ENCODE results near the gene TIMD4. TPM values are rescaled to one million over a fixed set of nuclear protein-coding genes. Genes with fewer than 3 reads are reported as not detected.
"Not testable (repeated sequence)": the region's sequence is repeated elsewhere in the genome, so short reads cannot be mapped to it uniquely, and the experiment has no call there.

Gene TIMD4
- total and polyA plus RNA-seq, 2 donors (not counting 1 experiment from before 2014, with no cell fraction given): not detected

GRCh38 chr5:156949424-156949823, 13.6 kb downstream of the TIMD4 start:
- no peak overlapping the region for H3K27ac ChIP-seq (ENCODE audit: insufficient read depth, low read length)
- H4K20me1 ChIP-seq (ENCODE audit: control insufficient read depth, extremely low read depth, insufficient read depth, low read length): no peaks in the 10 kb centered on the region
- no peak overlapping the region for H2AFZ ChIP-seq (ENCODE audit: low read length)
- no peak overlapping the region for H3K9ac ChIP-seq (ENCODE audit: insufficient read depth, low read length)
- no peak for DNase-seq (ENCODE audit: low read depth in 2 of 2)
- H3K9me3 ChIP-seq (ENCODE audit: control insufficient read depth, insufficient read depth, low read depth, low read length): no peaks in the 10 kb centered on the region
- TF ChIP-seq EZH2 (IDR thresholded peaks at IDR 0.05; ENCODE audit: low read length, missing control alignments): no peak
- TF ChIP-seq, protein P1, sequence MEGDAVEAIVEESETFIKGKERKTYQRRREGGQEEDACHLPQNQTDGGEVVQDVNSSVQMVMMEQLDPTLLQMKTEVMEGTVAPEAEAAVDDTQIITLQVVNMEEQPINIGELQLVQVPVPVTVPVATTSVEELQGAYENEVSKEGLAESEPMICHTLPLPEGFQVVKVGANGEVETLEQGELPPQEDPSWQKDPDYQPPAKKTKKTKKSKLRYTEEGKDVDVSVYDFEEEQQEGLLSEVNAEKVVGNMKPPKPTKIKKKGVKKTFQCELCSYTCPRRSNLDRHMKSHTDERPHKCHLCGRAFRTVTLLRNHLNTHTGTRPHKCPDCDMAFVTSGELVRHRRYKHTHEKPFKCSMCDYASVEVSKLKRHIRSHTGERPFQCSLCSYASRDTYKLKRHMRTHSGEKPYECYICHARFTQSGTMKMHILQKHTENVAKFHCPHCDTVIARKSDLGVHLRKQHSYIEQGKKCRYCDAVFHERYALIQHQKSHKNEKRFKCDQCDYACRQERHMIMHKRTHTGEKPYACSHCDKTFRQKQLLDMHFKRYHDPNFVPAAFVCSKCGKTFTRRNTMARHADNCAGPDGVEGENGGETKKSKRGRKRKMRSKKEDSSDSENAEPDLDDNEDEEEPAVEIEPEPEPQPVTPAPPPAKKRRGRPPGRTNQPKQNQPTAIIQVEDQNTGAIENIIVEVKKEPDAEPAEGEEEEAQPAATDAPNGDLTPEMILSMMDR (conservative IDR thresholded peaks at IDR 0.05 in 1 of 2, IDR thresholded peaks at IDR 0.05 in 1 of 2; ENCODE audit: low read depth in 1 of 2, low read length in 2 of 2): no peak
- H3K36me3 ChIP-seq (ENCODE audit: control insufficient read depth, insufficient read depth, low read length): no peaks in the 10 kb centered on the region
- H3K79me2 ChIP-seq (ENCODE audit: control insufficient read depth, insufficient read depth, low read length): no peaks in the 10 kb centered on the region
- H3K4me2 ChIP-seq (ENCODE audit: extremely low read depth, insufficient read depth, low read length): no peak overlapping the region
- no peaks in the 10 kb centered on the region for H3K4me1 ChIP-seq (ENCODE audit: control insufficient read depth, extremely low read depth, insufficient read depth, low read length)
- H3K27me3 ChIP-seq (ENCODE audit: control insufficient read depth, insufficient read depth, low read length): no peaks in the 10 kb centered on the region
- no peak overlapping the region for H3K4me3 ChIP-seq (replicated peaks in 1 of 4; ENCODE audit: control extremely low read depth in 1 of 4, insufficient read depth in 1 of 4, low read depth in 3 of 4, low read length in 4 of 4)

DNA sequence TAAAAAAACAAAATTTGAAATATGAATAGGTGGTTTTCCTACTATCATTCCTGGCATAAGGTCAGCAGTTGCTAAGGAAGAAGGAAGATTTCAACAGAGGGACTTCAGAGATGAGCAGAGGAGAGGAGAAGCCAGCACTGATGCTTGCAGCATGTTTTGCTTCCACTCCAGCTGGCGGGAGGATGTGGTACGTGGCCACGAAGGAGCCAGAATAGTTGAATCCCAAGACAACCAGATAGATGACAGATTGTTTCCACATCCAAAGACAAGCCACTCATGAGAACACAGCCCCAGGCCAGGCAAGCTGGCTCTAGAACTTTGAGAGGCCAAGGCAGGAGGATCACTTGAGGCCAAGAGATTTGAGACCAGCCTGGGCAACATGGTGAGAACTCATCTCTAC, 15.1 kb downstream of the TIMD4 start:
- H2AFZ ChIP-seq (ENCODE audit: low read length): no peak overlapping the region
- H3K4me1 ChIP-seq (ENCODE audit: control insufficient read depth, extremely low read depth, insufficient read depth, low read length): no peaks in the 10 kb centered on the region
- H3K4me2 ChIP-seq (ENCODE audit: extremely low read depth, insufficient read depth, low read length): no peak overlapping the region
- H3K9me3 ChIP-seq (ENCODE audit: control insufficient read depth, insufficient read depth, low read depth, low read length): no peaks in the 10 kb centered on the region
- no peak overlapping the region for H3K9ac ChIP-seq (ENCODE audit: insufficient read depth, low read length)
- no peak for TF ChIP-seq EZH2 (IDR thresholded peaks at IDR 0.05; ENCODE audit: low read length, missing control alignments)
- TF ChIP-seq, protein P1 (conservative IDR thresholded peaks at IDR 0.05 in 1 of 2, IDR thresholded peaks at IDR 0.05 in 1 of 2; ENCODE audit: low read depth in 1 of 2, low read length in 2 of 2): no peak
- H4K20me1 ChIP-seq (ENCODE audit: control insufficient read depth, extremely low read depth, insufficient read depth, low read length): no peaks in the 10 kb centered on the region
- no peak overlapping the region for H3K4me3 ChIP-seq (replicated peaks in 1 of 4; ENCODE audit: control extremely low read depth in 1 of 4, insufficient read depth in 1 of 4, low read depth in 3 of 4, low read length in 4 of 4)
- H3K36me3 ChIP-seq (ENCODE audit: control insufficient read depth, insufficient read depth, low read length): no peaks in the 10 kb centered on the region
- no peaks in the 10 kb centered on the region for H3K27me3 ChIP-seq (ENCODE audit: control insufficient read depth, insufficient read depth, low read length)
- no peaks in the 10 kb centered on the region for H3K79me2 ChIP-seq (ENCODE audit: control insufficient read depth, insufficient read depth, low read length)
- H3K27ac ChIP-seq (ENCODE audit: insufficient read depth, low read length): no peak overlapping the region
- DNase-seq (ENCODE audit: low read depth in 2 of 2): no peak

DNA sequence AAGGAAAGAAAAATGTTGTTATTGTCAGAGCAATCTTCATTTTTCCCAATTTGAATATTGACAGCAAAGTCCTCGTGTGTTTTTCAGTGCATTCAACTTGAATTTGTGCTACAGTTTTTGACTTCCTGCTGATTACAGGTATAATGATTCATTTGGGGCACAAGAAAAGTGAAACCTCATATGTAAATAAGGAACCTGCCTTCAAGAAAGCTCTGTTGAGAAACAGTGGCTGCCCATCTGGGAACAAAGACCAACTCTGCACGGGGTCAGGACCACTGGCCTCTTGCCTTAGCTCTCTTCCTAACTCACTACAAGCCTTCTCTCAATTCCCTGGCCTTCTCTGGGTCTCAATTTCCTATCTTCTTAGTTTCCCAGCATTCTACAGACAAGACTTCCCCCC, 21.0 kb downstream of the TIMD4 start:
- Histone ChIP-seq H3K4me3 (replicated peaks in 1 of 4; ENCODE audit: control extremely low read depth in 1 of 4, insufficient read depth in 1 of 4, low read depth in 3 of 4, low read length in 4 of 4) (no peak overlapping the region), H3K27ac (ENCODE audit: insufficient read depth, low read length) (no peak overlapping the region), H3K4me1 (ENCODE audit: control insufficient read depth, extremely low read depth, insufficient read depth, low read length) (no peaks in the 10 kb centered on the region), H3K9ac (ENCODE audit: insufficient read depth, low read length) (no peak overlapping the region), H3K79me2 (ENCODE audit: control insufficient read depth, insufficient read depth, low read length) (no peaks in the 10 kb centered on the region), H3K9me3 (ENCODE audit: control insufficient read depth, insufficient read depth, low read depth, low read length) (no peaks in the 10 kb centered on the region), H2AFZ (ENCODE audit: low read length) (no peak overlapping the region), H4K20me1 (ENCODE audit: control insufficient read depth, extremely low read depth, insufficient read depth, low read length) (no peaks in the 10 kb centered on the region), H3K4me2 (ENCODE audit: extremely low read depth, insufficient read depth, low read length) (no peak overlapping the region), H3K27me3 (ENCODE audit: control insufficient read depth, insufficient read depth, low read length) (no peaks in the 10 kb centered on the region), H3K36me3 (ENCODE audit: control insufficient read depth, insufficient read depth, low read length) (no peaks in the 10 kb centered on the region)
- DNase-seq (ENCODE audit: low read depth in 2 of 2): no peak
- TF ChIP-seq EZH2 (IDR thresholded peaks at IDR 0.05; ENCODE audit: low read length, missing control alignments): no peak
- TF ChIP-seq, protein P1 (conservative IDR thresholded peaks at IDR 0.05 in 1 of 2, IDR thresholded peaks at IDR 0.05 in 1 of 2; ENCODE audit: low read depth in 1 of 2, low read length in 2 of 2): no peak

- H3K9ac ChIP-seq (ENCODE audit: insufficient read depth, low read length); H3K4me1 ChIP-seq (ENCODE audit: control insufficient read depth, extremely low read depth, insufficient read depth, low read length); H3K36me3 ChIP-seq (ENCODE audit: control insufficient read depth, insufficient read depth, low read length); H3K4me2 ChIP-seq (ENCODE audit: extremely low read depth, insufficient read depth, low read length); DNase-seq (ENCODE audit: low read depth in 2 of 2); H3K27me3 ChIP-seq (ENCODE audit: control insufficient read depth, insufficient read depth, low read length); H3K27ac ChIP-seq (ENCODE audit: insufficient read depth, low read length); H4K20me1 ChIP-seq (ENCODE audit: control insufficient read depth, extremely low read depth, insufficient read depth, low read length); H2AFZ ChIP-seq (ENCODE audit: low read length); H3K9me3 ChIP-seq (ENCODE audit: control insufficient read depth, insufficient read depth, low read depth, low read length); H3K79me2 ChIP-seq (ENCODE audit: control insufficient read depth, insufficient read depth, low read length); H3K4me3 ChIP-seq (replicated peaks in 1 of 4; ENCODE audit: control extremely low read depth in 1 of 4, insufficient read depth in 1 of 4, low read depth in 3 of 4, low read length in 4 of 4): not testable (repeated sequence)
Observed at GRCh38 chr5:156940462-156940861, 22.6 kb downstream of the TIMD4 start.

Data from fibroblast of lung (primary cell).